CD4-positive, alpha-beta T cell (primary cell): Measurements from ENCODE around the gene MMP13. TPM values are rescaled to one million over a fixed set of nuclear protein-coding genes. Genes with fewer than 3 reads are reported as not detected.
A peak's percentile ranks its signal among the peaks of the same experiment; 100 is the strongest.

Experiments
- ATAC-seq: fragments of 200-7000 bp; cut with Tn5 transposase; one replicate; pipeline ENCODE4 v1.10.0; 2022; ENCODE audit warnings: mild to moderate bottlenecking; ENCODE audit not compliant: poor library complexity
- CTCF ChIA-PET: fragments of 350-600 bp; sonication (Branson Sonifier 250); formaldehyde crosslinking; loops from one replicate; lab custom pipeline; 2021; ENCODE audit warnings: antibody characterized with exemption, inconsistent platforms; lab: Charles Lee
- POLR2A ChIA-PET: fragments of 350-600 bp; sonication (Branson Sonifier 250); formaldehyde crosslinking; loops from one replicate; lab custom pipeline; 2021; ENCODE audit warnings: antibody characterized with exemption, inconsistent platforms; lab: Charles Lee
- DNase-seq, 14 experiments: peaks; one replicate each; pipeline ENCODE4 v3.0.0-alpha.2; 2013 to 2020; ENCODE audit warnings: mixed read lengths in 2 of 14
- H3K27ac ChIP-seq, 2 donors: one replicate each; pipeline versions ENCODE4 v1.5.1 to v1.7.0; 2013; ENCODE audit warnings: low read length in 2 of 2, low read depth in 1 of 2, mild to moderate bottlenecking in 1 of 2
- H3K27me3 ChIP-seq, 2 experiments: 1 replicate in 1 of 2; 2 replicates in 1 of 2; pipeline versions ENCODE4 v1.6.1 to v1.7.0; 2013; ENCODE audit warnings: low read length in 2 of 2, control low read depth in 1 of 2, mild to moderate bottlenecking in 1 of 2, moderate library complexity in 1 of 2; ENCODE audit not compliant: insufficient read depth in 2 of 2, control insufficient read depth in 1 of 2
- H3K36me3 ChIP-seq: one replicate; pipeline ENCODE4 v1.6.1; 2013; ENCODE audit warnings: low read length, control low read depth; ENCODE audit not compliant: insufficient read depth
- H3K4me1 ChIP-seq: one replicate; pipeline ENCODE4 v1.6.1; 2013; ENCODE audit warnings: low read length, control low read depth; ENCODE audit not compliant: insufficient read depth
- H3K4me3 ChIP-seq: one replicate; pipeline ENCODE4 v1.5.1; 2013; ENCODE audit warnings: mild to moderate bottlenecking, low read length, moderate library complexity
- H3K9me3 ChIP-seq, 2 experiments: 1 replicate in 1 of 2; 2 replicates in 1 of 2; pipeline versions ENCODE4 v1.6.1 to v1.7.0; 2013; ENCODE audit warnings: low read length in 2 of 2, mild to moderate bottlenecking in 2 of 2, control low read depth in 1 of 2, moderate library complexity in 1 of 2; ENCODE audit not compliant: control insufficient read depth in 1 of 2, insufficient read depth in 1 of 2
- H3K27ac Mint-ChIP-seq: one replicate; pipeline ENCODE4 v1.8.0; 2020; ENCODE audit warnings: mixed read lengths
- H3K27me3 Mint-ChIP-seq: one replicate; pipeline ENCODE4 v1.8.0; 2021; ENCODE audit warnings: mixed read lengths
- H3K36me3 Mint-ChIP-seq: one replicate; pipeline ENCODE4 v1.8.0; 2021; ENCODE audit warnings: low read depth, mixed read lengths
- H3K4me1 Mint-ChIP-seq: one replicate; pipeline ENCODE4 v1.8.0; 2021; ENCODE audit warnings: low read depth, mixed read lengths
- H3K4me3 Mint-ChIP-seq: one replicate; pipeline ENCODE4 v1.8.0; 2020; ENCODE audit warnings: mild to moderate bottlenecking, mixed read lengths
- H3K9me3 Mint-ChIP-seq: one replicate; pipeline ENCODE4 v1.8.0; 2020; ENCODE audit warnings: mixed read lengths
- CTCF ChIP-seq: fragments of 200-600 bp; IDR thresholded peaks from one replicate; pipeline ENCODE4 v1.8.0; 2022; ENCODE audit warnings: antibody characterized with exemption, mild to moderate bottlenecking
- intact Hi-C, 2 experiments: fragments of 100-400 bp; cut with DNase I in 1 of 2; cut with micrococcal nuclease in 1 of 2; formaldehyde crosslinking; loops; one replicate each; pipeline versions ENCODE4 v1.15.1 to v1.9.0; 2023 to 2025; cut with DNase I, micrococcal nuclease
- total RNA-seq, 174 experiments: library from RNA in 2 of 174; stranded (reverse) in 2 of 174; gene quantifications; one replicate each; pipeline ENCODE4 v1.2.3 and lab custom pipeline; 2021 to 2026

Gene MMP13
- total RNA-seq, 2 experiments from 2014 or later, result not detected

GRCh38 chr11:102940714-102941588, 14.6 kb downstream of the MMP13 start:
- Histone ChIP-seq H3K4me1 (no peaks in the 10 kb centered on the region), H3K27me3 (no peaks in the 10 kb centered on the region), H3K9me3 (no peaks in the 10 kb centered on the region), H3K27ac (no peak overlapping the region), H3K36me3 (no peaks in the 10 kb centered on the region), H3K4me3 (no peak overlapping the region)
- DNase-seq, result peak in 8 of 14 experiments; percentile 2 to 61 (median 18)
- H3K4me3 Mint-ChIP-seq, result no peak overlapping the region
- H3K4me1 Mint-ChIP-seq, result peaks cover 5% of the 10 kb centered on the region
- H3K9me3 Mint-ChIP-seq, result no peaks in the 10 kb centered on the region
- ATAC-seq, result peak; percentile 49
- ChIA-PET CTCF (no interaction called here), POLR2A (no interaction called here)
- peaks cover 16% of the 10 kb centered on the region for H3K27me3 Mint-ChIP-seq
- H3K27ac Mint-ChIP-seq, result no peak overlapping the region
- intact Hi-C loops, result loop anchor here (2.0 to 10.0 kb wide), 3 partner anchors 576 to 654 kb away; no protein-coding TSS in a partner anchor
- H3K36me3 Mint-ChIP-seq, result no peaks in the 10 kb centered on the region
- peak; percentile 81 for TF ChIP-seq CTCF

- Histone ChIP-seq H3K4me3 (no peak overlapping the region), H3K27me3 (no peaks in the 10 kb centered on the region), H3K4me1 (no peaks in the 10 kb centered on the region), H3K36me3 (no peaks in the 10 kb centered on the region), H3K9me3 (no peaks in the 10 kb centered on the region), H3K27ac (no peak overlapping the region)
- ChIA-PET POLR2A (no interaction called here), CTCF (no interaction called here)
- no peaks in the 10 kb centered on the region for H3K36me3 Mint-ChIP-seq
- DNase-seq, result no peak
- H3K27ac Mint-ChIP-seq, result no peak overlapping the region
- no peak for ATAC-seq
- intact Hi-C loops, result loop anchor here in 1 of 2 experiments (10.0 kb wide), 1 partner anchor 592 kb away; the partner anchor contains the start of gene BIRC2
- peaks cover 5% of the 10 kb centered on the region for H3K4me1 Mint-ChIP-seq
- H3K4me3 Mint-ChIP-seq, result no peak overlapping the region
- no peaks in the 10 kb centered on the region for H3K9me3 Mint-ChIP-seq
- no peak for TF ChIP-seq CTCF
- H3K27me3 Mint-ChIP-seq, result peaks cover 26% of the 10 kb centered on the region
Observed at GRCh38 chr11:102936864-102937509, 18.5 kb downstream of the MMP13 start.

GRCh38 chr11:102935514-102935913, 20.0 kb downstream of the MMP13 start:
- Histone ChIP-seq H3K9me3 (no peaks in the 10 kb centered on the region), H3K27me3 (peaks cover 3 to 4% of the 10 kb centered on the region in 2 experiments), H3K4me1 (no peaks in the 10 kb centered on the region), H3K36me3 (no peaks in the 10 kb centered on the region), H3K27ac (no peak overlapping the region), H3K4me3 (no peak overlapping the region)
- Mint-ChIP-seq H3K9me3 (no peaks in the 10 kb centered on the region), H3K4me1 (no peaks in the 10 kb centered on the region), H3K27me3 (peaks cover 22% of the 10 kb centered on the region), H3K27ac (no peak overlapping the region), H3K36me3 (no peaks in the 10 kb centered on the region), H3K4me3 (no peak overlapping the region)
- intact Hi-C loops, result loop anchor here in 1 of 2 experiments (10.0 kb wide), 1 partner anchor 591 kb away; the partner anchor contains the start of gene BIRC2
- ATAC-seq (no peak), DNase-seq (no peak)
- CTCF ChIA-PET, result no interaction called here
- POLR2A ChIA-PET, result no interaction called here
- no peak for TF ChIP-seq CTCF
